GM12878 (cell line): ENCODE measurements around the gene AQP11. TPM values are rescaled to one million over a fixed set of nuclear protein-coding genes. Genes with fewer than 3 reads are reported as not detected.

Source experiments
- ATAC-seq: fragments of 200-7000 bp; cut with Tn5 transposase; 3 replicates; pipeline ENCODE4 v1.9.1; 2020; ENCODE audit warnings: mild to moderate bottlenecking, moderate library complexity
- BruUV-seq: library from RNA; stranded (reverse); fragments of 400-500 nt; replicated peaks from 2 replicates; lab custom pipeline; 2021; lab: Mats Ljungman, UMichigan
- CTCF ChIA-PET: fragments of 300-600 bp; sonication (Branson Sonifier 250); formaldehyde crosslinking; extraction: SDS; loops from one replicate; lab custom pipeline; 2021; ENCODE audit warnings: inconsistent platforms; lab: Yijun Ruan, JAX
- POLR2A ChIA-PET: fragments of 350-600 bp; formaldehyde crosslinking; extraction: SDS; loops from one replicate; lab custom pipeline; 2021; ENCODE audit warnings: inconsistent platforms; lab: Charles Lee
- RAD21 ChIA-PET: fragments of 300-600 bp; sonication (Branson Sonifier 250); formaldehyde crosslinking; loops from one replicate; lab custom pipeline; 2023; ENCODE audit warnings: antibody characterized with exemption; ENCODE audit not compliant: unreplicated experiment; lab: Charles Lee
- SMC1A ChIA-PET: fragments of 300-600 bp; sonication (Branson Sonifier 250); formaldehyde crosslinking; loops from one replicate; lab custom pipeline; 2023; ENCODE audit not compliant: unreplicated experiment, uncharacterized antibody; lab: Charles Lee
- DNase-seq: peaks from one replicate; pipeline ENCODE4 v3.0.0-alpha.2; 2011; ENCODE audit warnings: low read depth, low spot score
- FAIRE-seq: peaks from 3 replicates; lab custom pipeline; 2011; peaks lifted over from hg19 to GRCh38; lab: Jason Lieb, UNC
- H2AFZ ChIP-seq: 2 replicates; pipeline ENCODE4 v1.6.0; 2011; ENCODE audit warnings: low read depth, low read length, control low read depth; ENCODE audit not compliant: control insufficient read depth
- H3K27ac ChIP-seq: 2 replicates; pipeline ENCODE4 v1.5.1; 2011; ENCODE audit warnings: control low read depth; ENCODE audit not compliant: control insufficient read depth, insufficient read depth
- H3K27me3 ChIP-seq, 2 experiments: replicated peaks in 1 of 2; 2 replicates each; pipeline versions ENCODE4 v1.6.0 to v1.6.1; 2011; ENCODE audit warnings: low read length in 1 of 2; ENCODE audit not compliant: control insufficient read depth in 2 of 2, insufficient read depth in 2 of 2
- H3K36me3 ChIP-seq, 2 experiments: 2 replicates each; pipeline ENCODE4 v1.5.1; 2011; ENCODE audit warnings: low read length in 1 of 2; ENCODE audit not compliant: control insufficient read depth in 2 of 2, insufficient read depth in 2 of 2
- H3K4me1 ChIP-seq: 2 replicates; pipeline ENCODE4 v1.6.1; 2011; ENCODE audit warnings: mild to moderate bottlenecking, low read length, moderate library complexity, mixed read lengths; ENCODE audit not compliant: control insufficient read depth, insufficient read depth
- H3K4me2 ChIP-seq: 2 replicates; pipeline ENCODE4 v1.6.0; 2011; ENCODE audit warnings: control low read depth; ENCODE audit not compliant: control insufficient read depth, insufficient read depth
- H3K4me3 ChIP-seq: fragments of 200-600 bp; sonication (generic); 2 replicates; pipeline ENCODE4 v1.5.1; 2016
- H3K79me2 ChIP-seq: 2 replicates; pipeline ENCODE4 v1.6.0; 2011; ENCODE audit warnings: low read length; ENCODE audit not compliant: control insufficient read depth, insufficient read depth
- H3K9ac ChIP-seq: 2 replicates; pipeline ENCODE4 v1.8.0; 2011; ENCODE audit warnings: low read length, control low read depth, mixed read lengths; ENCODE audit not compliant: control insufficient read depth, insufficient read depth
- H3K9me3 ChIP-seq: replicated peaks from 3 replicates; pipeline ENCODE4 v1.5.1; 2011; ENCODE audit warnings: mild to moderate bottlenecking, low read length; ENCODE audit not compliant: control insufficient read depth, insufficient read depth
- H4K20me1 ChIP-seq: 2 replicates; pipeline ENCODE4 v1.6.0; 2011; ENCODE audit not compliant: control insufficient read depth, insufficient read depth
- DPF2 ChIP-seq: fragments of 450-650 bp; IDR thresholded peaks from 2 replicates; pipeline ENCODE4 v1.6.1; 2017; ENCODE audit warnings: mild to moderate bottlenecking
- HDAC6 ChIP-seq: fragments of 200-600 bp; sonication (generic); IDR thresholded peaks from one replicate; pipeline ENCODE4 v1.8.0; 2017; ENCODE audit warnings: antibody characterized with exemption; ENCODE audit not compliant: unreplicated experiment
- IKZF2 ChIP-seq, 2 experiments: fragments of 450-650 bp; IDR thresholded peaks; 2 replicates each; pipeline ENCODE4 v1.6.1; 2017; ENCODE audit warnings: mild to moderate bottlenecking in 2 of 2, moderate library complexity in 2 of 2
- KLF5 ChIP-seq: fragments of 450-650 bp; IDR thresholded peaks from 2 replicates; pipeline ENCODE4 v1.6.1; 2014; ENCODE audit warnings: mild to moderate bottlenecking; ENCODE audit not compliant: partially characterized antibody
- NFYA ChIP-seq: IDR thresholded peaks from 2 replicates; pipeline ENCODE4 v1.6.1; 2011; ENCODE audit warnings: low read depth, mild to moderate bottlenecking, low read length, improper control_type of control experiment, borderline replicate concordance
- NR2C1 ChIP-seq: fragments of 450-650 bp; IDR thresholded peaks from 2 replicates; pipeline ENCODE4 v1.6.1; 2017; ENCODE audit warnings: antibody characterized with exemption, mild to moderate bottlenecking, moderate library complexity
- RAD21 ChIP-seq: IDR thresholded peaks from 2 replicates; pipeline ENCODE4 v1.6.1; 2011; ENCODE audit warnings: mild to moderate bottlenecking, low read depth, low read length, moderate library complexity; ENCODE audit not compliant: insufficient read depth
- TCF3 ChIP-seq: IDR thresholded peaks from 2 replicates; pipeline ENCODE4 v1.6.1; 2012; ENCODE audit warnings: low read depth, mild to moderate bottlenecking, low read length, borderline replicate concordance; ENCODE audit not compliant: insufficient read depth
- WGBS: methylation state at CpG from one replicate; pipeline ENCODE4 v1.1.6; 2016; ENCODE audit warnings: low lambda C conversion rate; ENCODE audit not compliant: insufficient replicate concordance, insufficient coverage; ENCODE audit errors: missing lambda C conversion rate; 5-methylcytosine and 5-hydroxymethylcytosine counted together
- in situ Hi-C: fragments of 300-500 bp; cut with MboI; formaldehyde crosslinking; loops from 9 replicates; pipeline ENCODE4 v1.14.3; 2018; ENCODE audit warnings: mixed read lengths
- intact Hi-C: fragments of 100-400 bp; cut with micrococcal nuclease; formaldehyde crosslinking; loops from one replicate; pipeline ENCODE4 v1.14.2; 2022; ENCODE audit not compliant: unreplicated experiment
- polyA plus RNA-seq, 11 experiments: library from polyadenylated mRNA; depleted of rRNA in 4 of 11; unstranded in 6 of 11; stranded (reverse) in 5 of 11; fragments of >200 nt; fragmentation: Nextera tagmentation in 4 of 11; fragmentation: Illumina TruSeq in 1 of 11; extraction: Ambion mirVana in 4 of 11; extraction: Trizol in 1 of 11; gene quantifications; 1 replicate in 1 of 11; 2 replicates in 10 of 11; pipeline versions ENCODE4 v1.2.1 to v1.2.3, GENCODE V29; 2011 to 2016; ENCODE audit warnings: inconsistent platforms in 2 of 11, missing spikeins in 2 of 11, low read depth in 1 of 11
- total RNA-seq, 4 experiments: library from RNA; depleted of rRNA in 3 of 4; stranded (reverse); fragments of >200 nt in 3 of 4; fragmentation: Illumina TruSeq in 1 of 4; extraction: Trizol in 1 of 4; gene quantifications; 2 replicates each; pipeline versions ENCODE4 v1.2.1 to v1.2.3, GENCODE V29; 2013 to 2021
- TF ChIP-seq, protein P1 (sequence below): IDR thresholded peaks from 2 replicates; pipeline ENCODE4 v1.6.1; 2012; ENCODE audit warnings: improper control_type of control experiment, low read depth, low read length; ENCODE audit not compliant: insufficient replicate concordance
- TF ChIP-seq, protein P2 (sequence below), 3 experiments: IDR thresholded peaks in 2 of 3; conservative IDR thresholded peaks in 1 of 3; 2 replicates each; pipeline ENCODE4 v1.5.1; 2011; ENCODE audit warnings: low read depth in 3 of 3, low read length in 3 of 3, mild to moderate bottlenecking in 3 of 3, control low read depth in 2 of 3, moderate library complexity in 2 of 3, inconsistent platforms in 1 of 3, mixed read lengths in 1 of 3; ENCODE audit not compliant: control insufficient read depth in 2 of 3, insufficient read depth in 1 of 3; ENCODE audit errors: extremely low read depth in 1 of 3
- TF ChIP-seq, protein P3 (sequence below): IDR thresholded peaks from 2 replicates; pipeline ENCODE4 v1.6.1; 2011; ENCODE audit warnings: mild to moderate bottlenecking, low read depth, low read length, moderate library complexity; ENCODE audit not compliant: insufficient replicate concordance
- TF ChIP-seq, protein P4 (sequence below): IDR thresholded peaks from 2 replicates; pipeline ENCODE4 v1.6.1; 2012; ENCODE audit warnings: mild to moderate bottlenecking, low read depth, low read length

Gene AQP11
- total and polyA plus RNA-seq, 10 of the 15 experiments (the other 5 are each of a cell fraction or from before 2014, with no cell fraction given), result 0.14 to 2.1 (median 0.54) TPM

DNA sequence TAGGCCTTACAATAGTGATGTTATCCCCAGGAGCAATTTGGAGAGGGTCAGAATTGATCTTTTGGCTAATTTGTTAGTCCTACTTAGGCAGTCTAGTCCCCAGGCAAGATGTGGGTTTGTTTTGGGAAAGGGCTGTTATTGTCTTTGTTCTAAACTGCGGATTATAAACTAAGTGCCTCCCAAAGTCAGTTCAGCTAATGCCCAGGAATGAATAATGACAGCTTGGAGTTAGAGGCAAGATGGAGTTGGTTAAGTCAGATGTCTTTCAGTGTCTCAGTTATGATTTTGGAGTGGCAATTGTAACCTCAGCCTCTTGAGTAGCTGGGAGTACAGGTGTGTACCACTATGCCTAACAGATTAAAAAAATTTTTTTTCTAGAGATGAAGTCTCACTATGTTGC is 55.1 kb downstream of the AQP11 start:
- in situ Hi-C loops (no loop called here), intact Hi-C loops (no loop called here)
- Histone ChIP-seq H3K4me1 (no peaks in the 10 kb centered on the region), H3K4me3 (no peak overlapping the region), H2AFZ (no peak overlapping the region), H3K9ac (no peak overlapping the region), H3K27ac (no peak overlapping the region), H3K9me3 (peaks cover under 1% of the 10 kb centered on the region; the same call in 2 of the 3 replicates), H3K27me3 (no peaks in the 10 kb centered on the region), H3K79me2 (no peaks in the 10 kb centered on the region), H4K20me1 (no peaks in the 10 kb centered on the region), H3K4me2 (no peak overlapping the region), H3K36me3 (no peaks in the 10 kb centered on the region)
- no peak for FAIRE-seq
- no peak for ATAC-seq
- no TSS peak for BruUV-seq
- SMC1A ChIA-PET, result no interaction called here
- no peak for DNase-seq
- POLR2A ChIA-PET, result interaction anchor here (0.6 kb wide), 1 partner anchor 450 kb away, joined by 4 read pairs; no protein-coding TSS in a partner anchor
- WGBS, result 38% methylated on average over 1 of the region's 1 CpG
- CTCF ChIA-PET, result no interaction called here
- RAD21 ChIA-PET, result no interaction called here
- TF ChIP-seq, protein P1, sequence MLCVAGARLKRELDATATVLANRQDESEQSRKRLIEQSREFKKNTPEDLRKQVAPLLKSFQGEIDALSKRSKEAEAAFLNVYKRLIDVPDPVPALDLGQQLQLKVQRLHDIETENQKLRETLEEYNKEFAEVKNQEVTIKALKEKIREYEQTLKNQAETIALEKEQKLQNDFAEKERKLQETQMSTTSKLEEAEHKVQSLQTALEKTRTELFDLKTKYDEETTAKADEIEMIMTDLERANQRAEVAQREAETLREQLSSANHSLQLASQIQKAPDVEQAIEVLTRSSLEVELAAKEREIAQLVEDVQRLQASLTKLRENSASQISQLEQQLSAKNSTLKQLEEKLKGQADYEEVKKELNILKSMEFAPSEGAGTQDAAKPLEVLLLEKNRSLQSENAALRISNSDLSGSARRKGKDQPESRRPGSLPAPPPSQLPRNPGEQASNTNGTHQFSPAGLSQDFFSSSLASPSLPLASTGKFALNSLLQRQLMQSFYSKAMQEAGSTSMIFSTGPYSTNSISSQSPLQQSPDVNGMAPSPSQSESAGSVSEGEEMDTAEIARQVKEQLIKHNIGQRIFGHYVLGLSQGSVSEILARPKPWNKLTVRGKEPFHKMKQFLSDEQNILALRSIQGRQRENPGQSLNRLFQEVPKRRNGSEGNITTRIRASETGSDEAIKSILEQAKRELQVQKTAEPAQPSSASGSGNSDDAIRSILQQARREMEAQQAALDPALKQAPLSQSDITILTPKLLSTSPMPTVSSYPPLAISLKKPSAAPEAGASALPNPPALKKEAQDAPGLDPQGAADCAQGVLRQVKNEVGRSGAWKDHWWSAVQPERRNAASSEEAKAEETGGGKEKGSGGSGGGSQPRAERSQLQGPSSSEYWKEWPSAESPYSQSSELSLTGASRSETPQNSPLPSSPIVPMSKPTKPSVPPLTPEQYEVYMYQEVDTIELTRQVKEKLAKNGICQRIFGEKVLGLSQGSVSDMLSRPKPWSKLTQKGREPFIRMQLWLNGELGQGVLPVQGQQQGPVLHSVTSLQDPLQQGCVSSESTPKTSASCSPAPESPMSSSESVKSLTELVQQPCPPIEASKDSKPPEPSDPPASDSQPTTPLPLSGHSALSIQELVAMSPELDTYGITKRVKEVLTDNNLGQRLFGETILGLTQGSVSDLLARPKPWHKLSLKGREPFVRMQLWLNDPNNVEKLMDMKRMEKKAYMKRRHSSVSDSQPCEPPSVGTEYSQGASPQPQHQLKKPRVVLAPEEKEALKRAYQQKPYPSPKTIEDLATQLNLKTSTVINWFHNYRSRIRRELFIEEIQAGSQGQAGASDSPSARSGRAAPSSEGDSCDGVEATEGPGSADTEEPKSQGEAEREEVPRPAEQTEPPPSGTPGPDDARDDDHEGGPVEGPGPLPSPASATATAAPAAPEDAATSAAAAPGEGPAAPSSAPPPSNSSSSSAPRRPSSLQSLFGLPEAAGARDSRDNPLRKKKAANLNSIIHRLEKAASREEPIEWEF, result no peak
- TF ChIP-seq, protein P2, sequence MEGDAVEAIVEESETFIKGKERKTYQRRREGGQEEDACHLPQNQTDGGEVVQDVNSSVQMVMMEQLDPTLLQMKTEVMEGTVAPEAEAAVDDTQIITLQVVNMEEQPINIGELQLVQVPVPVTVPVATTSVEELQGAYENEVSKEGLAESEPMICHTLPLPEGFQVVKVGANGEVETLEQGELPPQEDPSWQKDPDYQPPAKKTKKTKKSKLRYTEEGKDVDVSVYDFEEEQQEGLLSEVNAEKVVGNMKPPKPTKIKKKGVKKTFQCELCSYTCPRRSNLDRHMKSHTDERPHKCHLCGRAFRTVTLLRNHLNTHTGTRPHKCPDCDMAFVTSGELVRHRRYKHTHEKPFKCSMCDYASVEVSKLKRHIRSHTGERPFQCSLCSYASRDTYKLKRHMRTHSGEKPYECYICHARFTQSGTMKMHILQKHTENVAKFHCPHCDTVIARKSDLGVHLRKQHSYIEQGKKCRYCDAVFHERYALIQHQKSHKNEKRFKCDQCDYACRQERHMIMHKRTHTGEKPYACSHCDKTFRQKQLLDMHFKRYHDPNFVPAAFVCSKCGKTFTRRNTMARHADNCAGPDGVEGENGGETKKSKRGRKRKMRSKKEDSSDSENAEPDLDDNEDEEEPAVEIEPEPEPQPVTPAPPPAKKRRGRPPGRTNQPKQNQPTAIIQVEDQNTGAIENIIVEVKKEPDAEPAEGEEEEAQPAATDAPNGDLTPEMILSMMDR (IDR thresholded peaks at IDR 0.05 in 2 of 3, conservative IDR thresholded peaks at IDR 0.05 in 1 of 3; ENCODE audit: control insufficient read depth in 2 of 3, extremely low read depth in 1 of 3, insufficient read depth in 1 of 3, low read depth in 3 of 3, low read length in 3 of 3), result no peak
- no peak for TF ChIP-seq KLF5
- no peak for TF ChIP-seq IKZF2 (IDR thresholded peaks at IDR 0.05)
- TF ChIP-seq TCF3, result no peak
- TF ChIP-seq NFYA, result no peak
- no peak for TF ChIP-seq NR2C1
- no peak for TF ChIP-seq DPF2
- TF ChIP-seq, protein P3, sequence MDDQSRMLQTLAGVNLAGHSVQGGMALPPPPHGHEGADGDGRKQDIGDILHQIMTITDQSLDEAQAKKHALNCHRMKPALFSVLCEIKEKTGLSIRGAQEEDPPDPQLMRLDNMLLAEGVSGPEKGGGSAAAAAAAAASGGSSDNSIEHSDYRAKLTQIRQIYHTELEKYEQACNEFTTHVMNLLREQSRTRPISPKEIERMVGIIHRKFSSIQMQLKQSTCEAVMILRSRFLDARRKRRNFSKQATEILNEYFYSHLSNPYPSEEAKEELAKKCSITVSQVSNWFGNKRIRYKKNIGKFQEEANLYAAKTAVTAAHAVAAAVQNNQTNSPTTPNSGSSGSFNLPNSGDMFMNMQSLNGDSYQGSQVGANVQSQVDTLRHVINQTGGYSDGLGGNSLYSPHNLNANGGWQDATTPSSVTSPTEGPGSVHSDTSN, result no peak
- no peak for TF ChIP-seq RAD21
- TF ChIP-seq, protein P4, sequence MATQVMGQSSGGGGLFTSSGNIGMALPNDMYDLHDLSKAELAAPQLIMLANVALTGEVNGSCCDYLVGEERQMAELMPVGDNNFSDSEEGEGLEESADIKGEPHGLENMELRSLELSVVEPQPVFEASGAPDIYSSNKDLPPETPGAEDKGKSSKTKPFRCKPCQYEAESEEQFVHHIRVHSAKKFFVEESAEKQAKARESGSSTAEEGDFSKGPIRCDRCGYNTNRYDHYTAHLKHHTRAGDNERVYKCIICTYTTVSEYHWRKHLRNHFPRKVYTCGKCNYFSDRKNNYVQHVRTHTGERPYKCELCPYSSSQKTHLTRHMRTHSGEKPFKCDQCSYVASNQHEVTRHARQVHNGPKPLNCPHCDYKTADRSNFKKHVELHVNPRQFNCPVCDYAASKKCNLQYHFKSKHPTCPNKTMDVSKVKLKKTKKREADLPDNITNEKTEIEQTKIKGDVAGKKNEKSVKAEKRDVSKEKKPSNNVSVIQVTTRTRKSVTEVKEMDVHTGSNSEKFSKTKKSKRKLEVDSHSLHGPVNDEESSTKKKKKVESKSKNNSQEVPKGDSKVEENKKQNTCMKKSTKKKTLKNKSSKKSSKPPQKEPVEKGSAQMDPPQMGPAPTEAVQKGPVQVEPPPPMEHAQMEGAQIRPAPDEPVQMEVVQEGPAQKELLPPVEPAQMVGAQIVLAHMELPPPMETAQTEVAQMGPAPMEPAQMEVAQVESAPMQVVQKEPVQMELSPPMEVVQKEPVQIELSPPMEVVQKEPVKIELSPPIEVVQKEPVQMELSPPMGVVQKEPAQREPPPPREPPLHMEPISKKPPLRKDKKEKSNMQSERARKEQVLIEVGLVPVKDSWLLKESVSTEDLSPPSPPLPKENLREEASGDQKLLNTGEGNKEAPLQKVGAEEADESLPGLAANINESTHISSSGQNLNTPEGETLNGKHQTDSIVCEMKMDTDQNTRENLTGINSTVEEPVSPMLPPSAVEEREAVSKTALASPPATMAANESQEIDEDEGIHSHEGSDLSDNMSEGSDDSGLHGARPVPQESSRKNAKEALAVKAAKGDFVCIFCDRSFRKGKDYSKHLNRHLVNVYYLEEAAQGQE, result no peak
- TF ChIP-seq HDAC6, result no peak
